GM12875 (cell line): ENCODE measurements around the gene OAS2.

Experiments used
- H3K4me3 ChIP-seq: one replicate; pipeline ENCODE4 v1.5.1; 2011; ENCODE audit warnings: low read depth, low read length, control low read depth
- TF ChIP-seq, protein P1 (sequence below): IDR thresholded peaks from 2 replicates; pipeline ENCODE4 v1.5.1; 2011; ENCODE audit warnings: low read depth, mild to moderate bottlenecking, control low read depth, inconsistent platforms, low read length, moderate library complexity, borderline replicate concordance; ENCODE audit not compliant: insufficient read depth

OAS2 gene

DNA sequence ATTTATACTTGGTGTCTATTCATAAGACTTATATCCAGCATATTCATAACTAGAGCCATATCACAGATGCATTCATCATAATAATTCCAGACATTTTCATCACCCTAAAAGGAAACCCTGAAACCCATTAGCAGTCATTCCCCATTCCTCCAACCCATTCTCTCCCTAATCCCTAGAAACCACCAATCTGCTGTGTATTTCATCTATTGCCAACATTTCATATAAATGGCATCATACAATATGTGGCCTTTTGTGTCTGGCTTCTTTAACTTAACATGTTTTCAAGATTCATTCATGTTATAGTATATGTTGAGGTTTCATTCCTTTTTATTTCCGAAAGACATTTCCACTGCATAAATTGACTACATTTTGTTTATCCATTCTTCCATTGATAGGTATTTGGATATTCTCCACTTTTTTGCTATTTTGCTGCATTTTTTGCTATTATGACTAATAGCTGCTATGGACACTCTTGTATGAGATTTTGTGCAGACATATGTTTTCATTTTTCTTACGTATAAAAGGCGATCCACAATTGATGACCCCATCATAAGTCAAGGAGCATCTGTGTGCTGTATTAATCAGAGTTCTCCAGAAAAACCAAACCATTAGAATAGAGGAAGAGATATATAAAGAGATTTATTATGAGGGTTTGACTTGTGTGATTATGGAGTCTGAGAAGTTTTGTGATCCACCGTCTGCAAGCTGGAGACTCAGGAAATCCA lies 5.1 kb upstream of the OAS2 start:
- no peak overlapping the region for H3K4me3 ChIP-seq
- TF ChIP-seq, protein P1, sequence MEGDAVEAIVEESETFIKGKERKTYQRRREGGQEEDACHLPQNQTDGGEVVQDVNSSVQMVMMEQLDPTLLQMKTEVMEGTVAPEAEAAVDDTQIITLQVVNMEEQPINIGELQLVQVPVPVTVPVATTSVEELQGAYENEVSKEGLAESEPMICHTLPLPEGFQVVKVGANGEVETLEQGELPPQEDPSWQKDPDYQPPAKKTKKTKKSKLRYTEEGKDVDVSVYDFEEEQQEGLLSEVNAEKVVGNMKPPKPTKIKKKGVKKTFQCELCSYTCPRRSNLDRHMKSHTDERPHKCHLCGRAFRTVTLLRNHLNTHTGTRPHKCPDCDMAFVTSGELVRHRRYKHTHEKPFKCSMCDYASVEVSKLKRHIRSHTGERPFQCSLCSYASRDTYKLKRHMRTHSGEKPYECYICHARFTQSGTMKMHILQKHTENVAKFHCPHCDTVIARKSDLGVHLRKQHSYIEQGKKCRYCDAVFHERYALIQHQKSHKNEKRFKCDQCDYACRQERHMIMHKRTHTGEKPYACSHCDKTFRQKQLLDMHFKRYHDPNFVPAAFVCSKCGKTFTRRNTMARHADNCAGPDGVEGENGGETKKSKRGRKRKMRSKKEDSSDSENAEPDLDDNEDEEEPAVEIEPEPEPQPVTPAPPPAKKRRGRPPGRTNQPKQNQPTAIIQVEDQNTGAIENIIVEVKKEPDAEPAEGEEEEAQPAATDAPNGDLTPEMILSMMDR, result no peak

DNA sequence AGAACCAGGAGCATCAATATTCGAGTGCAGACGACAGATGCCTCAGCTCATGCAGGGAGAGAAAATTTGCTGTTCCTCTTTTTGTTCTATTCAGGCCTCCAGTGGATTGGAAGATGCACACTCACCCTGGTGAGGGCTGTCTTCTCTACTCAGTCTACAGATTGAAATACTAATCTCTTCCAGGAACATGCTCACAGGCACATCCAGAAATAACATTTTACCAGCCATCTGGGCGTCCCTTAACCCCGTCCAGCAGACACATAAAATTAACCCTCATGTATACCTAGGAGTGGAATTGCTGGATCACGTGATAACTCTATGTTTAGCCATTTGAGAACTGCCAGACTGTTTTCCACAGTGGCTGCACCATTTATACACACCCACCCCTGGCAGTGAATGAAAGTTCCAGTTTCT lies 4.5 kb upstream of the OAS2 start:
- TF ChIP-seq, protein P1, result no peak

DNA sequence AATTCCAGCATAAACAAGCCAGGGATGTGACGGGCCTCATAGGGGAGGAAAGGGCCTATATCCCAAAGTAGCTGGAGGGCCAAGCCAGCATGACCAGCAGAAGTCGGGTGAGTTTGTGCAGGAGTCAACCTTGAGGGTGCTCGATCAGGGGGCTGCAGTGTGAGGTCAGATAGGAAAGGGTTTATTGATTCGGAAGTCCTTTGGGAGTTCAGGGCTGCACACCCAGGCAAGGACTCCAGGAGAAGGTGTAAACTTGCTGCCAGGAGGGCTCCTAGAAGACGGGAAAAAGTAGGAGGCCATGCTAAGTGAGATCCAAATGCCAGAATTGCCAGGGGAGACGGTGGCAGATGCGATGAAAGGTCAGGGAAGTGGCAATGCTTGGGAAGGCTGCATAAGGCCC lies 3.4 kb upstream of the OAS2 start:
- no peak overlapping the region for H3K4me3 ChIP-seq
- TF ChIP-seq, protein P1, result no peak

More for the DNA sequence above, 4.5 kb upstream of the OAS2 start:
- H3K4me3 ChIP-seq, result no peak overlapping the region

DNA sequence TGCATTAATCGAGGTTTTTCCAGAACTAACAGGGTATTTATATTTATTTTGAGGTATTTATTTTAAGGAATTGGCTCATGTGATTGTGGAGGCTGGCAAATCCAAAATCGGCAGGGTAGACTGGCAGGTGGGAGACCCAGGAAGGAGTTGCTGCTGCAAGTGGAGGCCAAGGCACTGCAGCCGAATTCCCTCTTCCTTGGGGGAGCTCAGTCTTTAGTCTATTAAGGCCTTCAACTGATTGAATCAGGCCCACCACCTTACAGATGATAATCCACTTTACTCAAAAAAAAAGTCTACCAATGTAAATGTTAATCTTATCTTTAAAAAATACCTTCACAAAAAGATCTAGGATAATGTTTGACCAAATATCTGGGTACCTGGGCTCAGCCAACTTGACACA lies 1.2 kb upstream of the OAS2 start:
- H3K4me3 ChIP-seq, result no peak overlapping the region
- TF ChIP-seq, protein P1, result no peak

DNA sequence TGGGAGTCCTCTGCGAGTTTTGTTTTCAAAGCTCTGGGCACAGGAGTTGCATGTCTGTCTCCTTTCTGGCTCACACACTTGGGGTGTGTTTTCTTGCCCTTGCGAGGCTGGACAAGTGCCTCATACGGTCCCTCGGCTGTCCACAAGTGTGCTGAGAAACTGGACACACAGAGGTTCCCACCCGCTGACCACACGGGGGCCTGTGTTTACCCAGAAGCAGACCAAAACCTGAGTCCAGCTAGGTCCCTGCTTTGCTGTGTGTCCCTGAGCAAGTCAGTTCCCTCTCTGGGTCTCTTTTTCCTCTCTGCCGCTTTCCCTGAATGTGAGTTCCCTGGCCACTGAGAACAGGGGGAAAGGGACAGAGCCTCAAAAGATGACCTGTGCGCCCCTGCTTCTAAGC lies 678 bp upstream of the OAS2 start:
- H3K4me3 ChIP-seq, result peak overlapping the region; percentile 88

DNA sequence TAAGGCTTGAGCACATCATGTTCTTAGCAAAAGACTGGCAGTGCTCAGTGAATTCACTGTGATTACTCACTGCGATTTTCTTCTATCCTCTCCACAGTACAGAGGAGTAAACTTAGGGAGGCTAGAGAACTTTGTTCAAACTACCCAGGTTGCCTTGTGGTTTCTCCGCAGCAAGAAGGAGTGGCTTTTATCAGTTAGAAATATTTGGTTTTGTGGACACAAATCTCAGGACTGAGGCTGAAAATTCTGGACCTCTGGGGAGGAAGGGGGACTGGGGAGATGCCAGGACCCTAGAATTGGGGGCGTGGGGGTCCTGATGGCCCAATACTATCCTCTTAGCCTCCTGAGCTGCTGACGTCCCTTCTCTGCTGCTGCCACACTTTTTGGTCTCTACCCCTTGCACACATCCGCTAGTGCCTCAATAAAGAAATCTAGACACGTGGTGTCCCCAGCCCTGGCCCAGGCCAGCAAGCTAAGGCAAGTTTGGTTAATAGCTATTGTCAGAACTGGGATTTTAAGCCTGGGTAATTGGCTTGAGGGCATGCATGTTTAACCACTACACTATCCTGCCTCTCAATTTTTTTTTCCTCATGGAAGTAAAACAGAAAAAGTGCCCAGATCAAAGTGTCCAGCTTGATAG lies 842 bp downstream of the OAS2 start:
- TF ChIP-seq, protein P1, result no peak
- H3K4me3 ChIP-seq, result peak overlapping the region; percentile 88

More for the DNA sequence above, 678 bp upstream of the OAS2 start:
- TF ChIP-seq, protein P1, result no peak
